ENCODE data around the gene HOXA3.

The HOXA3 gene

GRCh38 chr7:27080844-27081436 lies 71.4 kb downstream of the HOXA3 start:
- DNase-seq: peak; percentile 67

- DNase-seq: no peak
Observed at GRCh38 chr7:27079234-27079975, 73.0 kb downstream of the HOXA3 start.

- no peak for DNase-seq
Observed at GRCh38 chr7:27078616-27079233, 73.7 kb downstream of the HOXA3 start.

GRCh38 chr7:27073076-27073475 lies 79.3 kb downstream of the HOXA3 start:
- peak; percentile 39 for DNase-seq

- DNase-seq: peak; percentile 87
Observed at GRCh38 chr7:27071622-27072390, 80.6 kb downstream of the HOXA3 start.

- no peak for DNase-seq
Observed at GRCh38 chr7:27068259-27068658, 84.1 kb downstream of the HOXA3 start.

GRCh38 chr7:27066148-27066547 lies 86.2 kb downstream of the HOXA3 start:
- no peak for DNase-seq

- DNase-seq: no peak
Observed at GRCh38 chr7:27065709-27066108, 86.7 kb downstream of the HOXA3 start.

GRCh38 chr7:27064661-27065060 lies 87.7 kb downstream of the HOXA3 start:
- DNase-seq: no peak

- no peak for DNase-seq
Observed at GRCh38 chr7:27064159-27064558, 88.2 kb downstream of the HOXA3 start.

- DNase-seq: no peak
Observed at GRCh38 chr7:27062946-27063345, 89.4 kb downstream of the HOXA3 start.
